K562 (cell line): ENCODE results near the gene TF.

Experiments used
- MEF2D ChIP-seq: conservative IDR thresholded peaks from 2 replicates; pipeline ENCODE4 v1.6.1; 2016; ENCODE audit warnings: low read depth, missing genetic modification characterization, missing compliant biosample characterization
- POU5F1 ChIP-seq: fragments of 150-350 bp; IDR thresholded peaks from 2 replicates; pipeline ENCODE4 v1.6.1; 2014; ENCODE audit warnings: borderline replicate concordance, low read length, low read depth, mild to moderate bottlenecking; ENCODE audit not compliant: partially characterized antibody
- SIX5 ChIP-seq, 2 experiments: IDR thresholded peaks; 2 replicates each; pipeline ENCODE4 v1.6.1; 2011; ENCODE audit warnings: low read length in 2 of 2, borderline replicate concordance in 1 of 2, low read depth in 1 of 2, mild to moderate bottlenecking in 1 of 2, moderate library complexity in 1 of 2; ENCODE audit not compliant: insufficient read depth in 1 of 2
- ZNF174 ChIP-seq: fragments of 250-450 bp; sonication (Bioruptor Pico); IDR thresholded peaks from 2 replicates; pipeline ENCODE4 v1.4.0; 2020; ENCODE audit warnings: mild to moderate bottlenecking
- TF ChIP-seq, protein P1 (sequence below): fragments of 450-650 bp; IDR thresholded peaks from 2 replicates; pipeline ENCODE4 v1.6.1; 2016; ENCODE audit warnings: borderline replicate concordance

DNA sequence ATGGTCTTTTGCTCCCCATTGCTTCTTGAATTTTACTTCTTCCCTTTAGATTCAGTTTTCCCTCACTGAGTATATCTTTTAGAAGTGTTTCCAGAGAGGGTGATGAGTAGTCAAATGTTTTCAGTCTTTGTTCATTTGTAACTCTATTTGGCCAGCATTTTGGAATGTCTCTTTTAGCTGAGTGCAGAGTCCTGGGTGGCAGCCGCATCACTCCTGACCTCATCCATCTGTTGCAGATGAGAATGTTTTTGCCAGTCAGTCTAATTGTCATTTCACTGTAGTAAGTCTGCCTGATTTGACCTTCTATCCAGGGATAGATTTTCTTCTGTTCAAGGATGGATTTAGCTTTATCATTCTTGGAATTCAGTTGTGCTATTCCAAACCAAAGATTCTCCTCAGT lies 66.7 kb downstream of the TF start:
- TF ChIP-seq ZNF174 (CRISPR knock-in tag) (no peak), POU5F1 (no peak), SIX5 (IDR thresholded peaks at IDR 0.05; ENCODE audit: borderline replicate concordance in 1 of 2, insufficient read depth in 1 of 2, low read depth in 1 of 2, low read length in 2 of 2) (no peak), MEF2D (tag) (no peak)
- TF ChIP-seq, protein P1, sequence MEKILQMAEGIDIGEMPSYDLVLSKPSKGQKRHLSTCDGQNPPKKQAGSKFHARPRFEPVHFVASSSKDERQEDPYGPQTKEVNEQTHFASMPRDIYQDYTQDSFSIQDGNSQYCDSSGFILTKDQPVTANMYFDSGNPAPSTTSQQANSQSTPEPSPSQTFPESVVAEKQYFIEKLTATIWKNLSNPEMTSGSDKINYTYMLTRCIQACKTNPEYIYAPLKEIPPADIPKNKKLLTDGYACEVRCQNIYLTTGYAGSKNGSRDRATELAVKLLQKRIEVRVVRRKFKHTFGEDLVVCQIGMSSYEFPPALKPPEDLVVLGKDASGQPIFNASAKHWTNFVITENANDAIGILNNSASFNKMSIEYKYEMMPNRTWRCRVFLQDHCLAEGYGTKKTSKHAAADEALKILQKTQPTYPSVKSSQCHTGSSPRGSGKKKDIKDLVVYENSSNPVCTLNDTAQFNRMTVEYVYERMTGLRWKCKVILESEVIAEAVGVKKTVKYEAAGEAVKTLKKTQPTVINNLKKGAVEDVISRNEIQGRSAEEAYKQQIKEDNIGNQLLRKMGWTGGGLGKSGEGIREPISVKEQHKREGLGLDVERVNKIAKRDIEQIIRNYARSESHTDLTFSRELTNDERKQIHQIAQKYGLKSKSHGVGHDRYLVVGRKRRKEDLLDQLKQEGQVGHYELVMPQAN, result no peak
